H9 (cell line): Measurements from ENCODE around the gene PHTF2. TPM values are rescaled to one million over a fixed set of nuclear protein-coding genes. Genes with fewer than 3 reads are reported as not detected.

Experiments
- DNase-seq: peaks from one replicate; pipeline ENCODE4 v3.0.0-alpha.2; 2017
- H2AFZ ChIP-seq: one replicate; pipeline ENCODE4 v1.6.1; 2013; ENCODE audit warnings: mild to moderate bottlenecking, low read length, control low read depth, moderate library complexity
- H2AK5ac ChIP-seq: 2 replicates; pipeline ENCODE4 v1.6.1; 2013; ENCODE audit warnings: low read length, control low read depth, mixed read lengths; ENCODE audit not compliant: insufficient read length
- H2BK120ac ChIP-seq: one replicate; pipeline ENCODE4 v1.6.1; 2013; ENCODE audit warnings: low read depth, mild to moderate bottlenecking, low read length, control low read depth, inconsistent platforms; ENCODE audit not compliant: poor library complexity, severe bottlenecking
- H2BK12ac ChIP-seq: 2 replicates; pipeline ENCODE4 v1.6.1; 2013; ENCODE audit warnings: low read length, control low read depth, mixed read lengths, low read depth; ENCODE audit not compliant: insufficient read length
- H2BK15ac ChIP-seq: 2 replicates; pipeline ENCODE4 v1.6.1; 2013; ENCODE audit warnings: low read depth, low read length, control low read depth
- H2BK20ac ChIP-seq: one replicate; pipeline ENCODE4 v1.6.1; 2013; ENCODE audit warnings: low read depth, mild to moderate bottlenecking, low read length, control low read depth, inconsistent platforms; ENCODE audit not compliant: poor library complexity, severe bottlenecking
- H2BK5ac ChIP-seq: 2 replicates; pipeline ENCODE4 v1.6.1; 2013; ENCODE audit warnings: low read length, control low read depth, mixed read lengths; ENCODE audit not compliant: insufficient read length
- H3K14ac ChIP-seq: 2 replicates; pipeline ENCODE4 v1.6.1; 2013; ENCODE audit warnings: low read length, control low read depth; ENCODE audit not compliant: insufficient read depth
- H3K18ac ChIP-seq: 2 replicates; pipeline ENCODE4 v1.6.1; 2013; ENCODE audit warnings: low read depth, mild to moderate bottlenecking, mixed read lengths, low read length, control low read depth; ENCODE audit not compliant: insufficient read length
- H3K23ac ChIP-seq: 2 replicates; pipeline ENCODE4 v1.6.1; 2013; ENCODE audit warnings: low read length, control low read depth, mixed read lengths, low read depth; ENCODE audit not compliant: insufficient read length
- H3K23me2 ChIP-seq: 2 replicates; pipeline ENCODE4 v1.6.1; 2013; ENCODE audit warnings: low read depth, mild to moderate bottlenecking, mixed read lengths, low read length, control low read depth; ENCODE audit not compliant: insufficient read length, poor library complexity, severe bottlenecking
- H3K27ac ChIP-seq: 2 replicates; pipeline ENCODE4 v1.5.1; 2013; ENCODE audit warnings: low read length, control low read depth, mixed read lengths, low read depth; ENCODE audit not compliant: insufficient read length
- H3K27me3 ChIP-seq: 2 replicates; pipeline ENCODE4 v1.6.1; 2013; ENCODE audit warnings: low read length, control low read depth, inconsistent platforms; ENCODE audit not compliant: insufficient read depth
- H3K4ac ChIP-seq: 2 replicates; pipeline ENCODE4 v1.6.1; 2013; ENCODE audit warnings: low read depth, mild to moderate bottlenecking, control low read depth, inconsistent platforms, low read length, moderate library complexity
- H3K4me1 ChIP-seq: 2 replicates; pipeline ENCODE4 v1.6.1; 2013; ENCODE audit warnings: low read length, control low read depth, inconsistent platforms; ENCODE audit not compliant: insufficient read depth
- H3K4me2 ChIP-seq: 2 replicates; pipeline ENCODE4 v1.6.1; 2013; ENCODE audit warnings: low read length, control low read depth, mixed read lengths; ENCODE audit not compliant: insufficient read length, insufficient read depth
- H3K56ac ChIP-seq: 2 replicates; pipeline ENCODE4 v1.6.1; 2013; ENCODE audit warnings: low read depth, mild to moderate bottlenecking, mixed read lengths, low read length, control low read depth; ENCODE audit not compliant: insufficient read length
- H3K79me1 ChIP-seq: 2 replicates; pipeline ENCODE4 v1.6.1; 2013; ENCODE audit warnings: low read depth, mild to moderate bottlenecking, moderate library complexity, low read length, control low read depth, inconsistent platforms; ENCODE audit not compliant: insufficient read depth, poor library complexity, severe bottlenecking
- H3K79me2 ChIP-seq: 2 replicates; pipeline ENCODE4 v1.6.1; 2013; ENCODE audit warnings: low read length, control low read depth, inconsistent platforms; ENCODE audit not compliant: insufficient read depth
- H3K9ac ChIP-seq: 2 replicates; pipeline ENCODE4 v1.6.1; 2013; ENCODE audit warnings: low read length, control low read depth, mixed read lengths; ENCODE audit not compliant: insufficient read length; ENCODE audit errors: extremely low read depth
- H3K9me3 ChIP-seq: one replicate; pipeline ENCODE4 v1.6.1; 2013; ENCODE audit warnings: low read depth, low read length, inconsistent platforms; ENCODE audit not compliant: control insufficient read depth
- H3T11ph ChIP-seq: one replicate; pipeline ENCODE4 v1.6.1; 2013; ENCODE audit warnings: mild to moderate bottlenecking, low read length, control low read depth, inconsistent platforms
- H4K20me1 ChIP-seq: one replicate; pipeline ENCODE4 v1.6.1; 2013; ENCODE audit not compliant: control insufficient read depth, insufficient read length, insufficient read depth
- H4K5ac ChIP-seq: 2 replicates; pipeline ENCODE4 v1.6.1; 2013; ENCODE audit warnings: low read depth, mild to moderate bottlenecking, mixed read lengths, low read length, control low read depth; ENCODE audit not compliant: insufficient read length
- H4K8ac ChIP-seq: replicated peaks from 2 replicates; pipeline ENCODE4 v1.6.1; 2013; ENCODE audit warnings: low read length, control low read depth, mixed read lengths, low read depth; ENCODE audit not compliant: insufficient read length
- H4K91ac ChIP-seq: 2 replicates; pipeline ENCODE4 v1.6.1; 2013; ENCODE audit warnings: low read depth, mild to moderate bottlenecking, moderate library complexity, mixed read lengths, low read length, control low read depth; ENCODE audit not compliant: insufficient read length
- H3K27ac Mint-ChIP-seq, 3 experiments: 2 replicates in 2 of 3; 3 replicates in 1 of 3; pipeline ENCODE4 v1.8.0; 2020 to 2021; ENCODE audit warnings: mixed read lengths in 3 of 3, mild to moderate bottlenecking in 1 of 3, moderate library complexity in 1 of 3
- H3K27me3 Mint-ChIP-seq: 2 replicates; pipeline ENCODE4 v1.8.0; 2021; ENCODE audit warnings: low read depth, mild to moderate bottlenecking, moderate library complexity, mixed read lengths
- H3K36me3 Mint-ChIP-seq, 3 experiments: 2 replicates in 2 of 3; 3 replicates in 1 of 3; pipeline ENCODE4 v1.8.0; 2020 to 2021; ENCODE audit warnings: low read depth in 3 of 3, mixed read lengths in 3 of 3; ENCODE audit not compliant: insufficient read depth in 1 of 3
- H3K4me1 Mint-ChIP-seq, 2 experiments: 2 replicates each; pipeline ENCODE4 v1.8.0; 2020; ENCODE audit warnings: mixed read lengths in 2 of 2
- H3K4me3 Mint-ChIP-seq, 2 experiments: 2 replicates in 1 of 2; 3 replicates in 1 of 2; pipeline ENCODE4 v1.8.0; 2020 to 2021; ENCODE audit warnings: mild to moderate bottlenecking in 2 of 2, mixed read lengths in 2 of 2, moderate library complexity in 1 of 2
- H3K9me3 Mint-ChIP-seq, 2 experiments: 2 replicates in 1 of 2; 3 replicates in 1 of 2; pipeline ENCODE4 v1.8.0; 2020; ENCODE audit warnings: mild to moderate bottlenecking in 2 of 2, mixed read lengths in 2 of 2, moderate library complexity in 1 of 2
- CTCF ChIP-seq: fragments of 200-600 bp; sonication (generic); conservative IDR thresholded peaks from 3 replicates; pipeline ENCODE4 v1.8.0; 2021; ENCODE audit warnings: antibody characterized with exemption, mild to moderate bottlenecking
- total RNA-seq: library from RNA; stranded (reverse); gene quantifications from 2 replicates; pipeline ENCODE4 v1.2.1, GENCODE V29; 2021

Gene PHTF2
- total RNA-seq, 1 experiment from 2014 or later, result 16.2 TPM

- Histone ChIP-seq H2AFZ (no peak overlapping the region), H2BK5ac (no peak overlapping the region), H2BK120ac (no peak overlapping the region), H3T11ph (no peak overlapping the region), H3K4ac (no peak overlapping the region), H2BK20ac (no peak overlapping the region), H3K18ac (no peak overlapping the region), H4K5ac (no peak overlapping the region), H3K23me2 (no peaks in the 10 kb centered on the region), H3K9me3 (no peaks in the 10 kb centered on the region), H2AK5ac (no peak overlapping the region), H3K27me3 (no peaks in the 10 kb centered on the region), H3K4me2 (no peak overlapping the region), H3K14ac (no peak overlapping the region), H3K9ac (no peak overlapping the region), H4K20me1 (no peaks in the 10 kb centered on the region), H3K56ac (no peak overlapping the region), H3K4me1 (no peaks in the 10 kb centered on the region), H3K23ac (no peak overlapping the region), H3K27ac (no peak overlapping the region), H4K91ac (no peak overlapping the region), H2BK15ac (no peak overlapping the region), H3K79me1 (no peaks in the 10 kb centered on the region), H3K79me2 (no peaks in the 10 kb centered on the region), H4K8ac (no peak overlapping the region), H2BK12ac (no peak overlapping the region)
- no peaks in the 10 kb centered on the region for H3K27me3 Mint-ChIP-seq
- peaks cover 4 to 5% of the 10 kb centered on the region in 2 experiments for H3K4me1 Mint-ChIP-seq
- H3K4me3 Mint-ChIP-seq, result no peak overlapping the region
- peaks cover 9 to 13% of the 10 kb centered on the region in 2 experiments; a peak in 4 of 5 replicates for H3K9me3 Mint-ChIP-seq
- DNase-seq, result no peak
- TF ChIP-seq CTCF, result no peak
- H3K27ac Mint-ChIP-seq, result no peak overlapping the region
- H3K36me3 Mint-ChIP-seq, result peaks cover 21 to 32% (median 24%) of the 10 kb centered on the region in 3 experiments; a peak in 6 of 7 replicates
Observed at GRCh38 chr7:77786741-77787140, 11.8 kb upstream of the PHTF2 start.
